LNCaP clone FGC (cell line): ENCODE results near the gene COQ8A.
"Not testable (repeated sequence)": the region's sequence is repeated elsewhere in the genome, so short reads cannot be mapped to it uniquely, and the experiment has no call there.

Experiments used
- DNase-seq: peaks from one replicate; pipeline ENCODE4 v3.0.0-alpha.2; 2011; ENCODE audit warnings: low read depth
- H3K4me3 ChIP-seq: 2 replicates; pipeline ENCODE4 v1.5.1; 2011; ENCODE audit warnings: mild to moderate bottlenecking, low read depth, low read length, control low read depth
- TF ChIP-seq, protein P1 (sequence below): IDR thresholded peaks from 2 replicates; pipeline ENCODE4 v1.5.1; 2012; ENCODE audit warnings: mild to moderate bottlenecking; ENCODE audit not compliant: control insufficient read depth, insufficient read depth; ENCODE audit errors: extremely low read depth

The COQ8A gene

DNA sequence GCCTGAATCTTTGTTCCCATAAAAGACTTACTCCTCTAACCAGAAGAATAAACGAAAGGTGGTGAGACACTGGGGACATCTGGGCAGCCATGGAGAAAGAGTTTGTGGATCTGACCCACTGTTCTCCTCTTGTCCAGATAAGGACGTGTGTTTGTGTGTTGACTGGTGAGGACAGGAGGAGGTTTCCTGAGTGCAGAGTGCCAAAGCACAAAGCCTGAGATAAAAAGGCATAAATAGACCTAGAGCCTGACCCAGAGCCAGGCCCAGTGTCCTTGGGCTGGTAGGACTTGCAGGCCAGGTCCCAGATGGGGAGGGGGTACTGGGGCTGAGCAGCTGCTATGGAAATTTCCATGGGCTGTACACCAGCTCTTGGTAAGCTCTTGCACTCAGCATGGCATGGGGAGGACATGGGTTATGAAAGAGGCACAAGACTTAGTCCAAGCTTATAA lies 19.6 kb upstream of the COQ8A start:
- TF ChIP-seq, protein P1, sequence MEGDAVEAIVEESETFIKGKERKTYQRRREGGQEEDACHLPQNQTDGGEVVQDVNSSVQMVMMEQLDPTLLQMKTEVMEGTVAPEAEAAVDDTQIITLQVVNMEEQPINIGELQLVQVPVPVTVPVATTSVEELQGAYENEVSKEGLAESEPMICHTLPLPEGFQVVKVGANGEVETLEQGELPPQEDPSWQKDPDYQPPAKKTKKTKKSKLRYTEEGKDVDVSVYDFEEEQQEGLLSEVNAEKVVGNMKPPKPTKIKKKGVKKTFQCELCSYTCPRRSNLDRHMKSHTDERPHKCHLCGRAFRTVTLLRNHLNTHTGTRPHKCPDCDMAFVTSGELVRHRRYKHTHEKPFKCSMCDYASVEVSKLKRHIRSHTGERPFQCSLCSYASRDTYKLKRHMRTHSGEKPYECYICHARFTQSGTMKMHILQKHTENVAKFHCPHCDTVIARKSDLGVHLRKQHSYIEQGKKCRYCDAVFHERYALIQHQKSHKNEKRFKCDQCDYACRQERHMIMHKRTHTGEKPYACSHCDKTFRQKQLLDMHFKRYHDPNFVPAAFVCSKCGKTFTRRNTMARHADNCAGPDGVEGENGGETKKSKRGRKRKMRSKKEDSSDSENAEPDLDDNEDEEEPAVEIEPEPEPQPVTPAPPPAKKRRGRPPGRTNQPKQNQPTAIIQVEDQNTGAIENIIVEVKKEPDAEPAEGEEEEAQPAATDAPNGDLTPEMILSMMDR: no peak

DNA sequence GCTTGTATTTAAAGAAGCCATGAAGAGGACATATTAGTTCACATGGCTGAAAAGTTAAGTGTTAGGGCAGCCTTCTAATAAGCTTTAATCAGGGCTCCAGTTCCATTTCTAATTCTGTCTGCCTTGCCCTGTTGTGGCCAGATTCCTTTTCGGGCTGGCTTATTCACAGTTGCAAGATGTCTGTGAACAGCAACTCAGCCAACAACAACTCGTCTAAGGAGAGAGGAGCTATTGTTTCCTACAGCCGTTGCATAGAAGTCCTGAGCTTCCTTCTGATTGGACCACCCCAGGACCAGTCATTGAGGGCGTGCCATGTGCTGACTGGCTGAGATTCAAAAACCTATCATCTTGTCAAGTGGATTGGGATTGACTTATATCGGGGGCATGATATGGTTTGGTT lies 18.6 kb upstream of the COQ8A start:
- TF ChIP-seq, protein P1: no peak
- DNase-seq: no peak

More for the DNA sequence above, 19.6 kb upstream of the COQ8A start:
- H3K4me3 ChIP-seq: no peak overlapping the region
- DNase-seq: no peak

DNA sequence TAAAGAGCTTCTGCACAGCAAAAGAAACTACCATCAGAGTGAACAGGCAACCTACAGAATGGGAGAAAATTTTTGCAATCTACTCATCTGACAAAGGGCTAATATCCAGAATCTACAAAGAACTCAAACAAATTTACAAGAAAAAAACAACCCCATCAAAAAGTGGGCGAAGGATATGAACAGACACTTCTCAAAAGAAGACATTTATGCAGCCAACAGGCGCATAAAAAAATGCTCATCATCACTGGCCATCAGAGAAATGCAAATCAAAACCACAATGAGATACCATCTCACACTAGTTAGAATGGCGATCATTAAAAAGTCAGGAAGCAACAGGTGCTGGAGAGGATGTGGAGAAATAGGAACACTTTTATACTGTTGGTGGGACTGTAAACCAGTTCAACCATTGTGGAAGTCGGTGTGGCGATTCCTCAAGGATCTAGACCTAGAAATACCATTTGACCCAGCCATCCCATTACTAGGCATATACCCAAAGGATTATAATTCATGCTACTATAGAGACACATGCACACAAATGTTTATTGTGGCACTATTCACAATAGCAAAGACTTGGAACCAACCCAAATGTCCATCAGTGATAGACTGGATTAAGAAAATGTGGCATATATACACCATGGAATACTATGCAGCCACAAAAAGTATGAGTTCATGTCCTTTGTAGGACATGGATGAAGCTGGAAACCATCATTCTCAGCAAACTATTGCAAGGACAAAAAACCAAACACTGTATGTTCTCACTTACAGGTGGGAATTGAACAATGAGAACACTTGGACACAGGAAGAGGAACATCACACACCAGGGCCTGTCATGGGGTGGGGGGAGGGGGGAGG lies 10.6 kb upstream of the COQ8A start:
- H3K4me3 ChIP-seq, DNase-seq: not testable (repeated sequence)

More for the DNA sequence above, 18.6 kb upstream of the COQ8A start:
- no peak overlapping the region for H3K4me3 ChIP-seq

DNA sequence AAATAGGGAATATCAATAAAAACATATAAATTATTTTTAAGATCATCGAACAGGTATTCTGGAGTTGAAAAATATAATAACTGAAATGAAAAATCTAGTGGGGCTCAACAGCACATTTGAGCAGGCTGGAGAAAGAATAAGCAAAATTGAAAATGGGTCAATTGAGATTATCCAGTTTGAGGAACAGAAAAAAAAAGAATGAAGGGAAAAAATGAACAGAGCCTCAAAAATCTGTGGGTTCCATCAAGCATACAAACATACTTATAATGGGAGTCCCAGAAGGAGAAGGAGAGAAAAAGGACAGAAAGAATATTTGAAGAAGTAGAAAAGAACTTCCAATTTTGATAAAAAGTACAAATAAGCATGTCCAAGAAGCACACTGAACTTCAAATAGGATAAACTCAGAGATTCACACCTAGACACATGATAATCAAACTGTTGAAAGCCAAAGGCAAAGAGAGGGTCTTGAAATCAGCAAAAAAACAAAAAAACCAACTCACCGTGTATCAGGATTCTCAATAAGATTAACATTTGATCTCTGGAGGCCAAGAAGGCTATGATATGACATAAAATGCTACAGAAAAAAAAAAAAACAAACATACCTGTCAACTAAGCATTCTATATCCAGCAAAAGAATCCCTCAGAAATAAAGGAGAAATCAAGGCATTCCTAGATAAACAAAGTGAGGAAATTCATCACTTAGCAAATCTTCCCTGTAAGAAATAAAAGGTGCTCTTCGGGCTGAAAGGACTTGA lies 5.4 kb upstream of the COQ8A start:
- TF ChIP-seq, protein P1: no peak
- DNase-seq: no peak
- H3K4me3 ChIP-seq: no peak overlapping the region

DNA sequence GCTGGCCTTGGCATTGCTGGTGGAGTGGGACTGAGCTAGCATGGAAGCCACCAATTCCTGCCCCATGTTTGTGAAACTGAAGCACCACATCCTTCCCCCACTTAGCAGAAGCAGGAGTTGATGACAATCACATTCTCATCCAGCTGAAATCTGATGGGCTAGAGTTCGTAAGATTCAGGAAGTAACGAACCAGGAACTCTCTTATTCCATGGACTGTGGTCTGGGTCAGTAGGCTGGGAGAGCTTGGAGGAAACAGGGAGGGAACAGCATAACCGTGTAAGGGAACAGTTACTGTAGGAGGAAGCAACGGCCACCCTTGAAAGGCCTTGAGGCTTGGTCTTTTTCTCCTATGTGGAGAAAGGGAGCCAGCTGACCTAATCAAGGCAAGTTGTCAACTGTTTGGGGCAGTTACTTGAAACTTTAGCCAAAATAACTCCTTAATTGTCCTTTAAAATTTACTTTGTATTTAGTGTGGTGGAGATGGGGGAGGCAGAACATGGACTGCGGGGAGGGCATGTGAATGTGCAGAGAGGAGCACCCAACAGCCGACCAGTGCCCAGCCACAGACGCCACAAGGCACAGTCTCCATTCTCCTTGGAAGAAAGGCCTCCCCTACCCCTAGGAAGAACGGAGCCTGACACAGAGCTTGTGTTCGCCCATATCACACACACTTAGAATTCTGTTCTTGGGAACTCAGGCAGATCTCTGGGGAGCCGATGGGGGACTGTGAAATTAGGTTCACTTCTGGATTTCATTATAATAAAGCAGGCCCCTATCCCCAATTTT lies 2.0 kb upstream of the COQ8A start:
- H3K4me3 ChIP-seq: no peak overlapping the region
- TF ChIP-seq, protein P1: no peak
- no peak for DNase-seq

DNA sequence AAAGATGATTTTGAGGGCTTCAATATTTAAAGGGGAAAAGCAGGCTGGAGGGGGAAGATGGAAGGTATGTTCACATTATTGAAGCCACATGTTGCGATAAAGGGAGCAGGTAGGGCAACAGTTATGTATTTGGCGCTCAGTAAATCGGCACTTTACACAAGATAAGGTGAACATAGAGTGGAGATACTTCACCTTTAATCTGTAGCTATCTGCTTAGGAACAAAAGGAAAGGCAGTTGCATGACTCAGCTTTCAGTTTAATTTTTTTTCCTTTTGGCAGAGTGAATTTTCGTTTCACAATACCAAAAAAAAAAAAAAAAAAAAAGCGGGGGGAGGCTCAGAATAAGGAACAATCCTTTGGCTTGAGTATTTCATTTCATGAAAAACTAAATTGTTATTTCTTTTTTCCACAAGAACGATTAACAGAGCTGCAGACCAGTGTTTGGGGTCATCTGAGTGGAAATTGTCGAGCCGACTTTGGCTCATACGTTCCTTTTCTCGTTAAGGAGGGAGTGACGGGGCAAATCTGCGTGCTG lies 1.1 kb upstream of the COQ8A start:
- DNase-seq: no peak
- H3K4me3 ChIP-seq: peak overlapping the region; percentile 88
- TF ChIP-seq, protein P1: no peak
